Esophagus squamous epithelium (tissue), 4 donors: ENCODE measurements around the gene SREBF2.

Source experiments
- CTCF ChIP-seq, 6 experiments: fragments of 450-650 bp in 4 of 6; fragments of 200-600 bp in 2 of 6; sonication (generic) in 2 of 6; IDR thresholded peaks; one replicate each; pipeline ENCODE4 v1.5.1; 2016 to 2019; ENCODE audit warnings: antibody characterized with exemption in 6 of 6, mild to moderate bottlenecking in 4 of 6, moderate library complexity in 4 of 6
- POLR2A ChIP-seq, 4 donors: fragments of 450-650 bp; IDR thresholded peaks; one replicate each; pipeline ENCODE4 v1.6.1; 2017; ENCODE audit warnings: antibody characterized with exemption in 4 of 4, mild to moderate bottlenecking in 4 of 4, moderate library complexity in 3 of 4

- TF ChIP-seq POLR2A (IDR thresholded peaks at IDR 0.05) (no peak), CTCF (IDR thresholded peaks at IDR 0.05) (no peak)
Observed at GRCh38 chr22:41922328-41922727, 89.4 kb downstream of the SREBF2 start.
